B cell (primary cell): ENCODE measurements around the gene MT3. TPM values are rescaled to one million over a fixed set of nuclear protein-coding genes. Genes with fewer than 3 reads are reported as not detected.
A peak's percentile ranks its signal among the peaks of the same experiment; 100 is the strongest.

ENCODE experiments used
- ATAC-seq: fragments of 200-7000 bp; cut with Tn5 transposase; one replicate; pipeline ENCODE4 v1.10.0; 2021; ENCODE audit warnings: low read depth, mild to moderate bottlenecking, moderate number of reproducible peaks, moderate library complexity
- CTCF ChIA-PET: fragments of 350-600 bp; sonication (Branson Sonifier 250); formaldehyde crosslinking; loops from one replicate; lab custom pipeline; 2021; ENCODE audit warnings: antibody characterized with exemption, inconsistent platforms; lab: Charles Lee
- POLR2A ChIA-PET: fragments of 350-600 bp; sonication (Branson Sonifier 250); formaldehyde crosslinking; loops from one replicate; lab custom pipeline; 2021; ENCODE audit warnings: antibody characterized with exemption; lab: Charles Lee
- DNase-seq: peaks from one replicate; pipeline ENCODE4 v3.0.0; 2013
- H2AFZ ChIP-seq: 2 replicates; pipeline ENCODE4 v1.6.1; 2012; ENCODE audit warnings: mild to moderate bottlenecking, low read depth, low read length; ENCODE audit not compliant: insufficient read depth, poor library complexity, severe bottlenecking
- H3K27ac ChIP-seq, 2 donors: 1 replicate in 1 of 2; 2 replicates in 1 of 2; pipeline ENCODE4 v1.5.1; 2012 to 2013; ENCODE audit warnings: low read length in 2 of 2, mild to moderate bottlenecking in 2 of 2, moderate library complexity in 1 of 2
- H3K27me3 ChIP-seq, 4 experiments: fragments of 200-600 bp in 1 of 4; sonication (generic) in 1 of 4; replicated peaks in 1 of 4; 1 replicate in 2 of 4; 2 replicates in 2 of 4; pipeline versions ENCODE4 v1.6.1 to v1.7.0; 2013 to 2016; ENCODE audit warnings: low read length in 3 of 4, mild to moderate bottlenecking in 2 of 4, mixed read lengths in 1 of 4, moderate library complexity in 1 of 4; ENCODE audit not compliant: insufficient read depth in 4 of 4, control insufficient read depth in 3 of 4; ENCODE audit errors: control extremely low read depth in 1 of 4
- H3K36me3 ChIP-seq, 2 experiments: replicated peaks in 1 of 2; 1 replicate in 1 of 2; 2 replicates in 1 of 2; pipeline versions ENCODE4 v1.6.1 to v1.7.1; 2013; ENCODE audit warnings: low read length in 1 of 2; ENCODE audit not compliant: insufficient read depth in 2 of 2, control insufficient read depth in 1 of 2; ENCODE audit errors: control extremely low read depth in 1 of 2, extremely low read depth in 1 of 2
- H3K4me1 ChIP-seq, 2 donors: fragments of 200-600 bp in 1 of 2; sonication (generic) in 1 of 2; 1 replicate in 1 of 2; 2 replicates in 1 of 2; pipeline versions ENCODE4 v1.5.1 to v1.6.1; 2013 to 2017; ENCODE audit warnings: low read length in 2 of 2; ENCODE audit not compliant: control insufficient read depth in 2 of 2, insufficient read depth in 2 of 2
- H3K4me2 ChIP-seq: replicated peaks from 2 replicates; pipeline ENCODE3; 2012; ENCODE audit warnings: mild to moderate bottlenecking, low read depth, low read length; ENCODE audit not compliant: poor library complexity, severe bottlenecking
- H3K4me3 ChIP-seq, 5 experiments: fragments of 200-600 bp in 1 of 5; sonication (generic) in 1 of 5; 1 replicate in 3 of 5; 2 replicates in 2 of 5; pipeline versions ENCODE4 v1.5.1 to v1.7.0; 2011 to 2016; ENCODE audit warnings: low read length in 4 of 5, mild to moderate bottlenecking in 4 of 5, low read depth in 2 of 5, control low read depth in 1 of 5, moderate library complexity in 1 of 5; ENCODE audit not compliant: insufficient read depth in 1 of 5; ENCODE audit errors: control extremely low read depth in 1 of 5, extremely low read depth in 1 of 5
- H3K79me2 ChIP-seq: fragments of 200-600 bp; sonication (generic); one replicate; pipeline ENCODE4 v1.6.0; 2016; ENCODE audit warnings: low read length; ENCODE audit not compliant: control insufficient read depth, insufficient read depth
- H3K9ac ChIP-seq: fragments of 200-600 bp; sonication (generic); 2 replicates; pipeline ENCODE4 v1.6.1; 2017; ENCODE audit warnings: mild to moderate bottlenecking, low read length, moderate library complexity
- H3K9me3 ChIP-seq, 3 donors: one replicate each; pipeline versions ENCODE4 v1.6.1 to v1.7.1; 2013; ENCODE audit warnings: low read length in 2 of 3; ENCODE audit not compliant: control insufficient read depth in 2 of 3, insufficient read depth in 1 of 3; ENCODE audit errors: control extremely low read depth in 1 of 3
- H4K20me1 ChIP-seq: 2 replicates; pipeline ENCODE4 v1.6.0; 2012; ENCODE audit warnings: mild to moderate bottlenecking, low read length; ENCODE audit not compliant: insufficient read depth, control insufficient read depth, poor library complexity, severe bottlenecking
- H3K27ac Mint-ChIP-seq: one replicate; pipeline ENCODE4 v1.8.0; 2021; ENCODE audit warnings: mixed read lengths
- H3K27me3 Mint-ChIP-seq: one replicate; pipeline ENCODE4 v1.8.0; 2021; ENCODE audit warnings: mixed read lengths
- H3K4me1 Mint-ChIP-seq: one replicate; pipeline ENCODE4 v1.8.0; 2021; ENCODE audit warnings: mixed read lengths
- H3K4me3 Mint-ChIP-seq: one replicate; pipeline ENCODE4 v1.8.0; 2021; ENCODE audit warnings: mixed read lengths
- H3K9me3 Mint-ChIP-seq: one replicate; pipeline ENCODE4 v1.8.0; 2022; ENCODE audit warnings: mixed read lengths; ENCODE audit not compliant: insufficient read depth
- CTCF ChIP-seq: fragments of 200-600 bp; IDR thresholded peaks from one replicate; pipeline ENCODE4 v1.8.0; 2022; ENCODE audit warnings: antibody characterized with exemption, mild to moderate bottlenecking
- EZH2 ChIP-seq: IDR thresholded peaks from 2 replicates; pipeline ENCODE4 v1.6.1; 2012; ENCODE audit warnings: borderline replicate concordance, low read depth, mild to moderate bottlenecking, moderate library complexity, low read length; ENCODE audit not compliant: insufficient read depth, poor library complexity, severe bottlenecking
- WGBS: methylation state at CpG from one replicate; pipeline ENCODE4 v1.1.5; 2013; ENCODE audit warnings: missing lambda C conversion rate; ENCODE audit not compliant: insufficient coverage; 5-methylcytosine and 5-hydroxymethylcytosine counted together
- intact Hi-C: fragments of 100-400 bp; cut with micrococcal nuclease; formaldehyde crosslinking; loops from one replicate; pipeline ENCODE4 v1.10.0; 2022
- polyA plus RNA-seq: library from polyadenylated mRNA; depleted of rRNA; stranded (reverse); fragments of >200 nt; gene quantifications from 2 replicates; pipeline ENCODE4 v1.2.3, GENCODE V29; 2012
- total RNA-seq, 2 donors: library from RNA; stranded (reverse); fragments of 120-200 nt in 1 of 2; gene quantifications; 1 replicate in 1 of 2; 2 replicates in 1 of 2; pipeline versions ENCODE4 v1.2.3 to v1.2.4, GENCODE V29; 2013 to 2022

The MT3 gene
- total and polyA plus RNA-seq, 2 donors (not counting 1 experiment from before 2014, with no cell fraction given): not detected

GRCh38 chr16:56610017-56610608 is 20.8 kb downstream of the MT3 start:
- WGBS: 49% methylated on average over 9 of the region's 10 CpGs
- ChIA-PET POLR2A (no interaction called here), CTCF (interaction anchor here (1.0 to 2.2 kb wide), 6 partner anchors 8 to 96 kb away, joined by 3 to 18 read pairs (median 5); no protein-coding TSS in a partner anchor)
- Histone ChIP-seq H4K20me1 (no peaks in the 10 kb centered on the region), H2AFZ (peak overlapping the region; percentile 77), H3K27ac (peak overlapping the region; percentile 27 to 42), H3K4me3 (peak overlapping the region; percentile 60 to 77 (median 73)), H3K4me2 (peak overlapping the region; percentile 86), H3K9ac (peak overlapping the region; percentile 66), H3K9me3 (no peaks in the 10 kb centered on the region), H3K4me1 (peaks cover 21 to 41% of the 10 kb centered on the region in 2 donors), H3K27me3 (no peaks in the 10 kb centered on the region), H3K79me2 (no peaks in the 10 kb centered on the region), H3K36me3 (no peaks in the 10 kb centered on the region)
- Mint-ChIP-seq H3K4me1 (peaks cover 37% of the 10 kb centered on the region), H3K27ac (peak overlapping the region; percentile 66), H3K4me3 (peak overlapping the region; percentile 97), H3K27me3 (no peaks in the 10 kb centered on the region), H3K9me3 (no peaks in the 10 kb centered on the region)
- no peak for ATAC-seq
- TF ChIP-seq EZH2 (no peak), CTCF (no peak)
- DNase-seq: peak; percentile 66
- intact Hi-C loops: no loop called here

- H3K4me3 ChIP-seq: no peak overlapping the region
Measured at GRCh38 chr16:56610609-56611111, 21.3 kb downstream of the MT3 start.

More at GRCh38 chr16:56610609-56611111, 21.3 kb downstream of the MT3 start:
- ATAC-seq (no peak), DNase-seq (no peak)
- peaks cover 21 to 41% of the 10 kb centered on the region in 2 donors for H3K4me1 ChIP-seq
- peak overlapping the region; percentile 76 for H3K4me3 Mint-ChIP-seq
- H3K4me1 Mint-ChIP-seq: peaks cover 37% of the 10 kb centered on the region
- no peaks in the 10 kb centered on the region for H3K27me3 Mint-ChIP-seq
- no peak for TF ChIP-seq CTCF
- no peak for TF ChIP-seq EZH2
- no peaks in the 10 kb centered on the region for H3K27me3 ChIP-seq
- H3K9me3 ChIP-seq: no peaks in the 10 kb centered on the region
- peak overlapping the region; percentile 77 for H2AFZ ChIP-seq
- ChIA-PET CTCF (interaction anchor here (1.8 kb wide), 2 partner anchors 9 to 91 kb away, joined by 4 to 5 read pairs; no protein-coding TSS in a partner anchor), POLR2A (no interaction called here)
- H3K9ac ChIP-seq: no peak overlapping the region
- H3K9me3 Mint-ChIP-seq: no peaks in the 10 kb centered on the region
- H3K79me2 ChIP-seq: no peaks in the 10 kb centered on the region
- H4K20me1 ChIP-seq: no peaks in the 10 kb centered on the region
- peak overlapping the region; percentile 86 for H3K4me2 ChIP-seq
- peak overlapping the region in 1 of 2 donors; percentile 27 for H3K27ac ChIP-seq
- intact Hi-C loops: no loop called here
- H3K27ac Mint-ChIP-seq: peak overlapping the region; percentile 66
- 6% methylated on average over 2 of the region's 2 CpGs for WGBS
- no peaks in the 10 kb centered on the region for H3K36me3 ChIP-seq
